Measurements from ENCODE around the gene PARL.

The PARL gene

DNA sequence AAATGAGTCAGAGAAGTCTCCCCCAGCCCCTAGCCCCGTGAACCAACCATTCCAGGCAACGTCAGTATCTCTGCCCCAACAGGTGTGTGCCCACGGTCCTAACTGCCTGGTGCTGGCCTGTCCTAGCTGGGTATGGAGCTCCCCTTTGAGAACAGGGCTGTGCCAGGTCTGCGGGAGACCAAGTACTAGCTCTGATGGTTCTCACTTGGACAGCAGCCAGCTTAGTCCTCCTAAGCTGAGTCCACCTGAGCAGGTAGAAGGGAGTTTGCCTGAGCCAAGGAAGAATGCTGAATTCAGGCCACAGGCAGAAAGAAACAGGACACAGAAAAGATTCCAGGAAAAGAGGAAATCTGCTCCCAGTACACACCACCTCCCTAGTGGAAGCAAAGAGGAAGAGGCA is 33.1 kb upstream of the PARL start:
- Histone ChIP-seq H3K4me1 (ENCODE audit: insufficient read depth, low read length) (no peaks in the 10 kb centered on the region), H3K27ac (ENCODE audit: low read depth, low read length) (no peak overlapping the region), H3K9me3 (ENCODE audit: insufficient read depth, low read depth, low read length) (no peaks in the 10 kb centered on the region), H3K9ac (ENCODE audit: low read depth, low read length) (no peak overlapping the region), H3K36me3 (ENCODE audit: insufficient read depth, low read length) (peaks cover 26% of the 10 kb centered on the region), H3K27me3 (ENCODE audit: insufficient read depth, low read length) (no peaks in the 10 kb centered on the region), H3K4me3 (ENCODE audit: low read length) (no peak overlapping the region)
- 93% methylated on average over 4 of the region's 4 CpGs for WGBS

GRCh38 chr3:183914856-183915255 is 30.2 kb upstream of the PARL start:
- no peak overlapping the region for H3K27ac ChIP-seq (ENCODE audit: low read depth, low read length)
- peaks cover 5% of the 10 kb centered on the region for H3K36me3 ChIP-seq (ENCODE audit: insufficient read depth, low read length)
- H3K27me3 ChIP-seq (ENCODE audit: insufficient read depth, low read length) = no peaks in the 10 kb centered on the region
- 89% methylated on average over 4 of the region's 5 CpGs for WGBS
- no peaks in the 10 kb centered on the region for H3K4me1 ChIP-seq (ENCODE audit: insufficient read depth, low read length)
- no peak overlapping the region for H3K9ac ChIP-seq (ENCODE audit: low read depth, low read length)
- H3K4me3 ChIP-seq (ENCODE audit: low read length) = no peak overlapping the region
- no peaks in the 10 kb centered on the region for H3K9me3 ChIP-seq (ENCODE audit: insufficient read depth, low read depth, low read length)

GRCh38 chr3:183913580-183913920 is 28.9 kb upstream of the PARL start:
- no peak overlapping the region for H3K27ac ChIP-seq (ENCODE audit: low read depth, low read length)
- WGBS = 88% methylated on average over 9 of the region's 9 CpGs
- H3K4me1 ChIP-seq (ENCODE audit: insufficient read depth, low read length) = no peaks in the 10 kb centered on the region
- no peaks in the 10 kb centered on the region for H3K36me3 ChIP-seq (ENCODE audit: insufficient read depth, low read length)
- H3K4me3 ChIP-seq (ENCODE audit: low read length) = no peak overlapping the region
- H3K27me3 ChIP-seq (ENCODE audit: insufficient read depth, low read length) = no peaks in the 10 kb centered on the region
- H3K9ac ChIP-seq (ENCODE audit: low read depth, low read length) = no peak overlapping the region
- no peaks in the 10 kb centered on the region for H3K9me3 ChIP-seq (ENCODE audit: insufficient read depth, low read depth, low read length)

- no peak overlapping the region for H3K4me3 ChIP-seq (ENCODE audit: low read length)
- H3K27me3 ChIP-seq (ENCODE audit: insufficient read depth, low read length) = no peaks in the 10 kb centered on the region
- no peak overlapping the region for H3K27ac ChIP-seq (ENCODE audit: low read depth, low read length)
- H3K9me3 ChIP-seq (ENCODE audit: insufficient read depth, low read depth, low read length) = no peaks in the 10 kb centered on the region
- WGBS = 90% methylated on average over 10 of the region's 10 CpGs
- H3K9ac ChIP-seq (ENCODE audit: low read depth, low read length) = no peak overlapping the region
- no peaks in the 10 kb centered on the region for H3K4me1 ChIP-seq (ENCODE audit: insufficient read depth, low read length)
- no peaks in the 10 kb centered on the region for H3K36me3 ChIP-seq (ENCODE audit: insufficient read depth, low read length)
Observed at GRCh38 chr3:183912895-183913579, 28.4 kb upstream of the PARL start.

- no peaks in the 10 kb centered on the region for H3K4me1 ChIP-seq (ENCODE audit: insufficient read depth, low read length)
- WGBS = 92% methylated on average over 7 of the region's 8 CpGs
- H3K9me3 ChIP-seq (ENCODE audit: insufficient read depth, low read depth, low read length) = no peaks in the 10 kb centered on the region
- no peak overlapping the region for H3K9ac ChIP-seq (ENCODE audit: low read depth, low read length)
- no peaks in the 10 kb centered on the region for H3K36me3 ChIP-seq (ENCODE audit: insufficient read depth, low read length)
- H3K27me3 ChIP-seq (ENCODE audit: insufficient read depth, low read length) = no peaks in the 10 kb centered on the region
- H3K4me3 ChIP-seq (ENCODE audit: low read length) = no peak overlapping the region
- H3K27ac ChIP-seq (ENCODE audit: low read depth, low read length) = no peak overlapping the region
Observed at GRCh38 chr3:183911763-183912506, 27.3 kb upstream of the PARL start.

GRCh38 chr3:183911087-183911486 is 26.4 kb upstream of the PARL start:
- Histone ChIP-seq H3K36me3 (ENCODE audit: insufficient read depth, low read length) (no peaks in the 10 kb centered on the region), H3K27me3 (ENCODE audit: insufficient read depth, low read length) (no peaks in the 10 kb centered on the region), H3K9ac (ENCODE audit: low read depth, low read length) (no peak overlapping the region), H3K4me3 (ENCODE audit: low read length) (no peak overlapping the region), H3K9me3 (ENCODE audit: insufficient read depth, low read depth, low read length) (no peaks in the 10 kb centered on the region), H3K4me1 (ENCODE audit: insufficient read depth, low read length) (no peaks in the 10 kb centered on the region), H3K27ac (ENCODE audit: low read depth, low read length) (no peak overlapping the region)
- 89% methylated on average over 6 of the region's 6 CpGs for WGBS

- no peak overlapping the region for H3K4me3 ChIP-seq (ENCODE audit: low read length)
- no peak overlapping the region for H3K27ac ChIP-seq (ENCODE audit: low read depth, low read length)
- H3K9ac ChIP-seq (ENCODE audit: low read depth, low read length) = no peak overlapping the region
- H3K9me3 ChIP-seq (ENCODE audit: insufficient read depth, low read depth, low read length) = no peaks in the 10 kb centered on the region
- WGBS = 84% methylated on average over 14 of the region's 14 CpGs
- no peaks in the 10 kb centered on the region for H3K4me1 ChIP-seq (ENCODE audit: insufficient read depth, low read length)
- H3K27me3 ChIP-seq (ENCODE audit: insufficient read depth, low read length) = no peaks in the 10 kb centered on the region
- H3K36me3 ChIP-seq (ENCODE audit: insufficient read depth, low read length) = no peaks in the 10 kb centered on the region
Observed at GRCh38 chr3:183909030-183909600, 24.4 kb upstream of the PARL start.

- H3K9ac ChIP-seq (ENCODE audit: low read depth, low read length) = no peak overlapping the region
Observed at GRCh38 chr3:183907911-183908331, 23.2 kb upstream of the PARL start.

GRCh38 chr3:183907176-183907575 is 22.5 kb upstream of the PARL start:
- no peak overlapping the region for H3K27ac ChIP-seq (ENCODE audit: low read depth, low read length)
- WGBS = 59% methylated on average over 6 of the region's 6 CpGs
- no peaks in the 10 kb centered on the region for H3K36me3 ChIP-seq (ENCODE audit: insufficient read depth, low read length)
- no peaks in the 10 kb centered on the region for H3K4me1 ChIP-seq (ENCODE audit: insufficient read depth, low read length)
- H3K9ac ChIP-seq (ENCODE audit: low read depth, low read length) = no peak overlapping the region
- no peaks in the 10 kb centered on the region for H3K9me3 ChIP-seq (ENCODE audit: insufficient read depth, low read depth, low read length)
- H3K4me3 ChIP-seq (ENCODE audit: low read length) = no peak overlapping the region
- H3K27me3 ChIP-seq (ENCODE audit: insufficient read depth, low read length) = no peaks in the 10 kb centered on the region

More at GRCh38 chr3:183907911-183908331, 23.2 kb upstream of the PARL start:
- WGBS = 89% methylated on average over 16 of the region's 16 CpGs
- Histone ChIP-seq H3K4me1 (ENCODE audit: insufficient read depth, low read length) (no peaks in the 10 kb centered on the region), H3K27me3 (ENCODE audit: insufficient read depth, low read length) (no peaks in the 10 kb centered on the region), H3K36me3 (ENCODE audit: insufficient read depth, low read length) (no peaks in the 10 kb centered on the region), H3K4me3 (ENCODE audit: low read length) (no peak overlapping the region), H3K9me3 (ENCODE audit: insufficient read depth, low read depth, low read length) (no peaks in the 10 kb centered on the region), H3K27ac (ENCODE audit: low read depth, low read length) (no peak overlapping the region)

- H3K9ac ChIP-seq (ENCODE audit: low read depth, low read length) = no peak overlapping the region
- no peaks in the 10 kb centered on the region for H3K36me3 ChIP-seq (ENCODE audit: insufficient read depth, low read length)
- 92% methylated on average over 13 of the region's 13 CpGs for WGBS
- H3K4me1 ChIP-seq (ENCODE audit: insufficient read depth, low read length) = no peaks in the 10 kb centered on the region
- H3K27me3 ChIP-seq (ENCODE audit: insufficient read depth, low read length) = no peaks in the 10 kb centered on the region
- no peak overlapping the region for H3K4me3 ChIP-seq (ENCODE audit: low read length)
- no peaks in the 10 kb centered on the region for H3K9me3 ChIP-seq (ENCODE audit: insufficient read depth, low read depth, low read length)
- no peak overlapping the region for H3K27ac ChIP-seq (ENCODE audit: low read depth, low read length)
Observed at GRCh38 chr3:183906234-183906921, 21.7 kb upstream of the PARL start.

Measured in HUES64 (cell line).